ENCODE results near the gene ATL2.
A peak's percentile ranks its signal among the peaks of the same experiment; 100 is the strongest.

ATL2 gene

DNA sequence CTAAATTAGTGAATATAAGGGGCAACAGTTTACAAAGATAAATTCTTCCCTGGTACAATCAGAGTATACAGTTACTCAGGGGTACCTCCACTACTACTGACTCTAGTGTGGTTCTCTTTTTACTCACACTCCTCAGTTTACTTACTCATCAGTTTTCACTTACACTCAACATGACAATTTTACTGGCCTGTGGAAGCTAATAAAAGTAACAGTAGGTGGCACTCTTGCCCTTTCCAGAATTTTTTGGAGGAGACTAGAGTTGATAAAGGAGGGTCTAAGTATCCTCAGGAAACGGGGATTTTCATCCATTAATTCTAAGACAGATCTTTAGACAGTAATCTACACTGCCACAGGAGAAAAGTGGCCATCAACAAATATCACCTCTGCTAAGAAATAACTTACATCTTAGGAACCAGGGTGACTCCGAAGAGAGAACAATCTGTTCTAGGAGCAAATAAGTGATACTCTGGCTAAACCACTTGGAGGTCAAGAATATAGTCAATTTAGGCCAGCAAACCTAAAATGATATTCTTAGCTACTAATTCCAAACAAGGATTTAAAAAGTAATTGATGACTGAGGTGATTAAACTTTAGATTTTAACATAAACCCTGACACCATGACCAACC is 61.3 kb downstream of the ATL2 start:
- Histone ChIP-seq H3K27me3 (ENCODE audit: insufficient read depth, low read length) (no peaks in the 10 kb centered on the region), H3K4me2 (ENCODE audit: low read length) (no peak overlapping the region), H3K27ac (ENCODE audit: low read depth, low read length, poor library complexity, severe bottlenecking) (no peak overlapping the region), H3K4me3 (ENCODE audit: low read depth, low read length, poor library complexity, severe bottlenecking) (no peak overlapping the region), H3K4me1 (ENCODE audit: insufficient read depth, low read length, severe bottlenecking) (no peaks in the 10 kb centered on the region), H3K9me2 (ENCODE audit: low read depth, low read length) (no peaks in the 10 kb centered on the region), H2AFZ (ENCODE audit: low read length) (no peak overlapping the region), H3F3A (ENCODE audit: insufficient read depth, low read length) (no peaks in the 10 kb centered on the region), H3K9me3 (ENCODE audit: low read length) (no peaks in the 10 kb centered on the region), H3K9ac (ENCODE audit: low read length) (no peak overlapping the region), H3K79me2 (ENCODE audit: insufficient read depth, low read length) (no peaks in the 10 kb centered on the region), H4K20me1 (ENCODE audit: insufficient read depth, low read length) (no peaks in the 10 kb centered on the region), H3K36me3 (ENCODE audit: insufficient read depth, low read length) (peaks cover 72% of the 10 kb centered on the region)
- TF ChIP-seq, protein P1, sequence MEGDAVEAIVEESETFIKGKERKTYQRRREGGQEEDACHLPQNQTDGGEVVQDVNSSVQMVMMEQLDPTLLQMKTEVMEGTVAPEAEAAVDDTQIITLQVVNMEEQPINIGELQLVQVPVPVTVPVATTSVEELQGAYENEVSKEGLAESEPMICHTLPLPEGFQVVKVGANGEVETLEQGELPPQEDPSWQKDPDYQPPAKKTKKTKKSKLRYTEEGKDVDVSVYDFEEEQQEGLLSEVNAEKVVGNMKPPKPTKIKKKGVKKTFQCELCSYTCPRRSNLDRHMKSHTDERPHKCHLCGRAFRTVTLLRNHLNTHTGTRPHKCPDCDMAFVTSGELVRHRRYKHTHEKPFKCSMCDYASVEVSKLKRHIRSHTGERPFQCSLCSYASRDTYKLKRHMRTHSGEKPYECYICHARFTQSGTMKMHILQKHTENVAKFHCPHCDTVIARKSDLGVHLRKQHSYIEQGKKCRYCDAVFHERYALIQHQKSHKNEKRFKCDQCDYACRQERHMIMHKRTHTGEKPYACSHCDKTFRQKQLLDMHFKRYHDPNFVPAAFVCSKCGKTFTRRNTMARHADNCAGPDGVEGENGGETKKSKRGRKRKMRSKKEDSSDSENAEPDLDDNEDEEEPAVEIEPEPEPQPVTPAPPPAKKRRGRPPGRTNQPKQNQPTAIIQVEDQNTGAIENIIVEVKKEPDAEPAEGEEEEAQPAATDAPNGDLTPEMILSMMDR (IDR thresholded peaks at IDR 0.05; ENCODE audit: low read length): peak; percentile 69
- TF ChIP-seq EZH2 (IDR thresholded peaks at IDR 0.05; ENCODE audit: borderline replicate concordance, low read length): no peak

GRCh38 chr2:38308821-38309220 is 68.3 kb downstream of the ATL2 start:
- Histone ChIP-seq H3K27ac (ENCODE audit: low read depth, low read length, poor library complexity, severe bottlenecking) (no peak overlapping the region), H3K27me3 (ENCODE audit: insufficient read depth, low read length) (no peaks in the 10 kb centered on the region), H3K9me2 (ENCODE audit: low read depth, low read length) (no peaks in the 10 kb centered on the region), H3K9ac (ENCODE audit: low read length) (no peak overlapping the region), H3K36me3 (ENCODE audit: insufficient read depth, low read length) (peaks cover 87% of the 10 kb centered on the region), H3K4me2 (ENCODE audit: low read length) (no peak overlapping the region), H3F3A (ENCODE audit: insufficient read depth, low read length) (no peaks in the 10 kb centered on the region; the same call in 1 of the 2 replicates), H3K4me3 (ENCODE audit: low read depth, low read length, poor library complexity, severe bottlenecking) (no peak overlapping the region), H3K4me1 (ENCODE audit: insufficient read depth, low read length, severe bottlenecking) (no peaks in the 10 kb centered on the region), H3K79me2 (ENCODE audit: insufficient read depth, low read length) (peaks cover 4% of the 10 kb centered on the region; the same call in 1 of the 2 replicates), H2AFZ (ENCODE audit: low read length) (no peak overlapping the region), H3K9me3 (ENCODE audit: low read length) (no peaks in the 10 kb centered on the region), H4K20me1 (ENCODE audit: insufficient read depth, low read length) (no peaks in the 10 kb centered on the region)
- no peak for TF ChIP-seq EZH2 (IDR thresholded peaks at IDR 0.05; ENCODE audit: borderline replicate concordance, low read length)
- TF ChIP-seq, protein P1 (IDR thresholded peaks at IDR 0.05; ENCODE audit: low read length): no peak

GRCh38 chr2:38301969-38302702 is 74.9 kb downstream of the ATL2 start:
- TF ChIP-seq, protein P1 (IDR thresholded peaks at IDR 0.05; ENCODE audit: low read length): no peak
- TF ChIP-seq EZH2 (IDR thresholded peaks at IDR 0.05; ENCODE audit: borderline replicate concordance, low read length): no peak
- H3K4me3 ChIP-seq (ENCODE audit: low read depth, low read length, poor library complexity, severe bottlenecking): no peak overlapping the region
- no peaks in the 10 kb centered on the region for H3K27me3 ChIP-seq (ENCODE audit: insufficient read depth, low read length)
- no peak overlapping the region for H3K9ac ChIP-seq (ENCODE audit: low read length)
- H3K36me3 ChIP-seq (ENCODE audit: insufficient read depth, low read length): peaks cover 78% of the 10 kb centered on the region
- no peaks in the 10 kb centered on the region for H3K9me2 ChIP-seq (ENCODE audit: low read depth, low read length)
- H3K9me3 ChIP-seq (ENCODE audit: low read length): no peaks in the 10 kb centered on the region
- no peaks in the 10 kb centered on the region for H3F3A ChIP-seq (ENCODE audit: insufficient read depth, low read length)
- no peak overlapping the region for H3K4me2 ChIP-seq (ENCODE audit: low read length)
- H3K4me1 ChIP-seq (ENCODE audit: insufficient read depth, low read length, severe bottlenecking): peaks cover 7% of the 10 kb centered on the region
- H4K20me1 ChIP-seq (ENCODE audit: insufficient read depth, low read length): no peaks in the 10 kb centered on the region
- H2AFZ ChIP-seq (ENCODE audit: low read length): no peak overlapping the region
- H3K27ac ChIP-seq (ENCODE audit: low read depth, low read length, poor library complexity, severe bottlenecking): no peak overlapping the region
- peaks cover 4% of the 10 kb centered on the region; the same call in 1 of the 2 replicates for H3K79me2 ChIP-seq (ENCODE audit: insufficient read depth, low read length)
